Hepatic stellate cell (primary cell): ENCODE data around the gene B3GLCT.
"Not testable (repeated sequence)": the region's sequence is repeated elsewhere in the genome, so short reads cannot be mapped to it uniquely, and the experiment has no call there.

Experiments
- DNase-seq: peaks from one replicate; pipeline ENCODE4 v3.0.0; 2011; ENCODE audit warnings: low spot score

B3GLCT gene

DNA sequence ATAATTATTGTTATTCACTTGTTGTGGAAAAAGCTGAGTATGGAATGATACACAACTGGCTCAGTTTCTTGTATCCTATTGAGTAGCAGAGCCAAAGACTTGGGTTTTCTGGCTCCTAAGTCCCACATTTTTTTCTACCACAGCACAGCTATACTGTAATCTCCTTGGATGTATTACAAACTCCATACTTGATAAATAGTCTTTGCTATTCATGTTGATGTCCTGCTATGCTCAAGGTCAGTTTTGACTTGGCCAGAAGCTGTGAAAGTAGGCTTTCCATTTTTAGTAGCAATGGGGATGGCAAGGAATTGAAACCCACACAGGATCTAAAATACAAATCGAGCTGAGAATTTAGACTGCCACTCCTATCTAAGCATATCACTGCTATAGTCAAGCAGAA, 79.1 kb downstream of the B3GLCT start:
- no peak for DNase-seq

- no peak for DNase-seq
Observed at GRCh38 chr13:31282741-31283455, 83.1 kb downstream of the B3GLCT start.

DNA sequence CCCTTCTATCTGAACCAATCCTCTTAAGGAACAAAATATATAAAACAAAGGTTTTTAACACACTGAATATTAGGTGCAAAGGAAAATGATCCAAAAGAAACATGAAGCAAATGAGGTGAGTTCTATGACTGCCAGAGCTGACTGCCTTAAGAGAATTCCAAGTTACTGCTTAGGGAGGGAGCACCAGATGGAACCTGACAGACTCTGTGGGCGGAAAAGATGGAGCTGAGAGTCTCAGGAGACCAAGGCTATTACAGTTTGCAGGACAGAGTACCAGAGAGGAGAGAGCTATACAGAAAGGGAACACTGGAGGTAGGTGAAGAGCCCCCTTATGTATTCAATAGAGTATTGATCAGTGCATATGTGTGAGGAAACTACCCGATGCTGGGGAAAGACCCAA, 87.2 kb downstream of the B3GLCT start:
- DNase-seq, result no peak

- DNase-seq, result no peak
Observed at GRCh38 chr13:31301119-31301518, 101.3 kb downstream of the B3GLCT start.

- no peak for DNase-seq
Observed at GRCh38 chr13:31310356-31310755, 110.6 kb downstream of the B3GLCT start.

DNA sequence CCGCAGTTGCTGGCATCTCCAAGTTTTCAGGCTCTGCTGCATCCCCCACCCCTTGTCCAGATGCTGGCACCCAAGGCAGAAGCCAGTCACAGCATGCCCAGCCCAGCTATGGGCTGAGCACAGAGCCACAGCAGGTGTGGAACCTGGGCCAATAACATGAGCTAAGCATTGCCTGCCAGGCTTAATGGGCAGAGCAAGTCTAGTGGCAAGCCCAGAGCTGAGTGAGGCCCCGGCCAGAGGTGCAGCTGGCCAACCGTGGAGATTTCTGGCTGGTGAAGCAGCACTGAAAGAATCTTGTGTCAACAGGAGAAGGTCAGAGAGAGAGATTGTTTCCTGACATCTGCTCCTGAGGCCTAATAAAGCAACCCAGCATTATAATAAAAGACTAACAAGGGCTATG, 111.0 kb downstream of the B3GLCT start:
- DNase-seq, result no peak

DNA sequence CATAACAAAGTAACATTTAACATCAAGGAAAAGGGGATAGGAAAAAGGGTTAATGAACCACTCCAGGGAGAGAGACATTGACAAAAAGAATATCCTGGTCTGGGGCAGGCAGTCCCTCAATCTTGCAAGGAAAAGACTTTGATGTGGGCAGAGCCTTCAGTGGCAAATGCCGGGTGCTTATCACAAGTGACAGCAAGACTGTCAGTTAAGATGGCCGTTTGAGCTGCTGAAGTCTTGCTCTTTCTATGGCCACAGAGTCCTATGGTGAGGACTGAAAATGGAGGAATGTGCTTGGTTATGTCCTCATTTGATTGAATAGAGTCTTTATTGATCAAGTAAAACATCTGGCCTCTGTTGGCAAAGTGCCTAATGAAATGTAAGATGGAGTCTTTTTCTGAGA, 112.1 kb downstream of the B3GLCT start:
- no peak for DNase-seq

GRCh38 chr13:31314961-31315360, 115.2 kb downstream of the B3GLCT start:
- DNase-seq, result no peak

GRCh38 chr13:31320946-31321345, 121.2 kb downstream of the B3GLCT start:
- no peak for DNase-seq

- no peak for DNase-seq
Observed at GRCh38 chr13:31321457-31321856, 121.7 kb downstream of the B3GLCT start.

DNA sequence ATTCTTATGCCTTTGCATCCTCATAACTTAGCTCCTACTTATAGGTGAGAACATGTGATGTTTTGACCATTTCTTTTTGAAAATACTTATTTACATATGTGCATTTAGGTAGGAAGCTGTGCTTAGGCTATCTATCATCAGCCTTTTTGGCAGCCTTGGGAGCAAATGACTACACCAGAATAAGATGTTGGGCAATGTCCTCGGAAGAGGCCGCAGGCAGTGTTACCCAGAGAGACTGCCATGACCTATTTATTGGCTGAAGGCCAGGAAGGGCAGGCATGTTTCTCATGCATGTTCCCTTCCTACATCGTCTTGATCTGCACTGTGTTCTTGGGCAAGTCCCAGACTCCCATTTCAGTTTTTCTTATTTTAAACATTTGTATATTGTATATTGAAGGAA, 122.3 kb downstream of the B3GLCT start:
- DNase-seq, result peak; percentile 4

GRCh38 chr13:31322702-31323405, 123.1 kb downstream of the B3GLCT start:
- no peak for DNase-seq

DNA sequence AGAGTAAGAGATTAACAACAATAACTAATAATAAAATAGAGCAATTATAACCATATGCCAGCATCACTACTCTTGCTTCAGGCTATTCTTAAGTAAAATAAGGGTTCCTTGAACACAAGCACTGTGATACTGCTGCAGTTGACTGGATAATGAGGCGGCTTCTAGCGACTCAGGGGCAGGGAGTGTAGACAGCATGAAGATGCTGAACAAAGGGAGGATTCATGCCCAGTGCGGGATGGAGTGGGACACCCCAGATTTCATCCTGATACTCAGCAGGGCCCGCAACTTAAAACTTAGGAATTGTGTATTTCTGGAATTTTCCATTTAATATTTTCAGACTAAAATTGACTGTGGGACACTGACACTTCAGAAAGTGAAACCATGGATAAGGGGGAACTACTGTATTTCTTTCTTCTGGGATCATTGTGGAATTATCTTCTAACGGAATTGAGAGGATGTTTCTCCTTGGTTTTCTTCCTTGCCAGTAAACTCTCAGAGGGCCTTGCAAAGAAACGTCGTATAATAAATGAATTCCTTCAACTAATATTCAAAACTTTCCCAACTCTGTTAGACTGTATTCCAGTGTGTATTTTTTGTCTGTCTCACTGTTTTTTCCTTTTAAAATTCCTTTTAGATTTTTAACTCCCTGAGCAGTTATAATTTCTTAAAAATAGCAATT, 127.5 kb downstream of the B3GLCT start:
- no peak for DNase-seq

DNA sequence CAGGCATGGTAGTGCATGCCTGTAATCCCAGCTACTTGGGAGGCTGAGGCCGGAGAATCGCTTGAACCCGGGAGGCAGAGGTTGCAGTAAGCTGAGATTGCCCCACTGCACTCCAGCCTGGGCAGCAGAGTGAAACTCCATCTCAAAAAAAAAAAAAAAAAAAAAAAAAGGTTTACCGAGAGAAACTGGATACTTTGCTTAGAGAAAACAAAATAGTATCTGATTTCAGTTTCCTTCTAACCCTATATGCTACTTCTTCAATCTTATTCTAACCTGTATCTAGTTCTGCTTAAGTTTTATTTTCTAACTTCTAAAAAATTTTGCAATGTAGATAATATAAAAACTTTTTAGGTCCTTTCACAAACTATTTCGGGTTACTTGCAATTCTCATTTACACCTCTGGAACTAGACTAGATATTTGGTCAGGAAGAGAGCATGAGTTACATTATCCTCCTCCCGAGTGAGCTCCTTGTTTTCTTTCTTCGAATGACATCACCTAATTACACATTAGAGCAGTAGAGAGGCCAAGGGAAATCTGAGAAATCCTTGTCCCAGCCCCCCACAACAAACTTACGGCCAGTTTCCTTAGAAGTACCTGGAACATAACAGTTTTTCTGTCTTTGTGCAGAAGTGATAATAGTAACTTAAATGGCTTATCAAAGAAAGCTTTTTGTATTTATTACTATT, 128.9 kb downstream of the B3GLCT start:
- no peak for DNase-seq

GRCh38 chr13:31330236-31330635, 130.5 kb downstream of the B3GLCT start:
- no peak for DNase-seq

GRCh38 chr13:31331068-31331467, 131.3 kb downstream of the B3GLCT start:
- no peak for DNase-seq

- DNase-seq, result no peak
Observed at GRCh38 chr13:31334547-31334946, 134.8 kb downstream of the B3GLCT start.

DNA sequence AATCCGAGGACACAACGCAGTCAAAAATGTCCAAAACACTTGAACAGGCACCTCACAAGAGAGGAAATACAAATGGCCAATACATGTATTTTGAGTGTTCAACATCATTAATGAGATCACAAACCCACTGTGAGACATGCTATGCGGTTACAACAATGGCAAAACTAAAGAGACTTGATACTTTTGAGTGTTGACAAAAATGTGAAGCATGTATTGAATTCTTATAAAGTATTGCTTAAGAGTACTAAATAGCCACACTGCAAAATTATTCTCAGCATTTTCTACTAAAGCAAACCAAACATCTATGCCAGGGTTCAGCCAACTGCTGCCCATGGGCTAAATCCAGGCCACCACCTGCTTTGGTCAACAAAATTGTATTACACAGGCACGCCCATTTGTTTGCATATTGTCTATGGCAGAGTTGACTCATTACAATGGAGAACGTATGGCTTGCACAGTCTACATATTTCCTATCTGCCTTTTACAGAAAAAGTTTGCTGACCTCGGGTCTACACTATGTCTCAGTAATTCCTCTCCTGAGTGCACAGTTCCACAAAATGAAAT, 135.3 kb downstream of the B3GLCT start:
- DNase-seq, result no peak

DNA sequence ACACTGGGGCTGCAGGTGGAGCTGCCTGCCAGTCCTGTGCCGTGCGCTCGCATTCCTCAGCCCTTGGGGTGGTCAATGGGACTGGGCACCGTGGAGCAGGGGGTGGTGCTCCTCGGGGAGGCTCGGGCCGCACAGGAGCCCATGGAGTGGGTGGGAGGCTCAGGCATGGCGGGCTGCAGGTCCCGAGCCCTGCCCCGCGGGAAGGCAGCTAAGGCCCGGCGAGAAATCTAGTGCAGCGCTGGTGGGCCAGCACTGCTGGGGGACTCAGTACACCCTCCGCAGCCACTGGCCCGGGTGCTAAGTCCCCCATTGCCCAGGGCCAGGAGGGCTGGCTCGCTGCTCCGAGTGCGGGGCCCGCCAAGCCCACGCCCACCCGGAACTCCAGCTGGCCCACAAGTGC, 139.8 kb downstream of the B3GLCT start:
- DNase-seq, result not testable (repeated sequence)

GRCh38 chr13:31340848-31341247, 141.1 kb downstream of the B3GLCT start:
- not testable (repeated sequence) for DNase-seq

DNA sequence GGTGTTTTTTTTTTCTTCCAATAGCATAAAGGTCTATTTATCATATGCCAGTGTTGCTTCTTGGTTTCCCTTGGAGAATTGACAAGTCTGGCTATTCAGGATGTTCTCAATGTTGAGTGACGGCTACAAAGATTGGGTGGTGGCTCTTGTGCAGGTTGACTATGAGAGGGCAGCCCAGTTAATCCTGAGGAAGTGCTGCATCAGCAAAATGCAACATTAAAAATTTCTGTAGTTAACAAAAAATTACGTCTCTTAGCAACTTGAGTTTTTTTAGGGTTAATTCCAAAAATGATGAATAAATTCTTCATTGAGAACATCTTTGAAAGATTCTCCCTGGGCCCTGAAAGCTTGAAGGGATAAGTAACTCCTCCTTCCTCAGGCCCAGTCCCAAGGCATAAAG, 147.1 kb downstream of the B3GLCT start:
- no peak for DNase-seq

DNA sequence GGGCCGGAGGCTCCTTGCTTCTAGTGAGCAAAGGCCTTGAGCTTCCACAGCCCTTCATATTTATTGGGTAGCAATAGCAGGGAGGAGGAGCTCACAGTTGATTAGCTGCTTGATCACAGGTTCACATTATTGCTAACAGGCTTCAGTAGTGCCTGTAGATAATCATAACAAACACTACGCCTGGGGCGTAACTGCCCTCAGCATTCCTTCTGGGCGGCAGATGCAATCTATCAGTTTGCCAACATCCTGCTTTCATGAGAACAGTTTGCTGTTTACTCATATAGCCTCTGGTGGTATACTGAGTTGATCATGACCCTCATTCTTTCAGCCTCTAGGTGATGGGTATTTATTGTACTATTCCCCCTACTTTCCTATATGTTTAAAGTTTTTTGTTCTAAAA, 149.4 kb downstream of the B3GLCT start:
- no peak for DNase-seq
